A549 (cell line): ENCODE data around the gene DCN. TPM values are rescaled to one million over a fixed set of nuclear protein-coding genes. Genes with fewer than 3 reads are reported as not detected.

Experiments used
- ATAC-seq, 2 experiments: fragments of 200-7000 bp in 1 of 2; fragments of >200 bp in 1 of 2; cut with Nextera tagmentation in 1 of 2; cut with Tn5 transposase in 1 of 2; 3 replicates each; pipeline versions ENCODE4 v1.8.0 to v1.9.1; 2018 to 2020; ENCODE audit warnings: mild to moderate bottlenecking in 1 of 2, moderate library complexity in 1 of 2
- CTCF ChIA-PET: fragments of 300-600 bp; sonication (Branson Sonifier 250); formaldehyde crosslinking; extraction: SDS; loops from one replicate; lab custom pipeline; 2021; ENCODE audit warnings: antibody characterized with exemption, inconsistent platforms; lab: Yijun Ruan, JAX
- POLR2A ChIA-PET: fragments of 350-600 bp; formaldehyde crosslinking; extraction: SDS; loops from one replicate; lab custom pipeline; 2021; ENCODE audit warnings: antibody characterized with exemption, inconsistent platforms; lab: Yijun Ruan, JAX
- DNase-seq, 2 experiments: peaks; one replicate each; pipeline versions ENCODE4 v3.0.0 to v3.0.0-alpha.2; 2011 to 2016; ENCODE audit warnings: low read depth in 1 of 2, low spot score in 1 of 2
- FAIRE-seq: peaks from 2 replicates; lab custom pipeline; 2011; peaks lifted over from hg19 to GRCh38; lab: Jason Lieb, UNC
- H3K27ac ChIP-seq, 2 experiments: fragments of >200 bp; sonication (Bioruptor Twin); formaldehyde crosslinking; 3 replicates each; pipeline ENCODE4 v1.5.1; 2016 to 2017
- H3K4me1 ChIP-seq: fragments of >200 bp; sonication (Bioruptor Twin); formaldehyde crosslinking; 3 replicates; pipeline ENCODE4 v1.6.1; 2016
- H3K4me2 ChIP-seq: fragments of >200 bp; sonication (Bioruptor Twin); formaldehyde crosslinking; 3 replicates; pipeline ENCODE4 v1.6.1; 2016
- H3K4me3 ChIP-seq: fragments of >200 bp; sonication (Bioruptor Twin); formaldehyde crosslinking; 3 replicates; pipeline ENCODE4 v1.5.1; 2016
- H3K9me3 ChIP-seq: fragments of >200 bp; sonication (Bioruptor Twin); formaldehyde crosslinking; 3 replicates; pipeline ENCODE4 v1.6.1; 2016
- FOXS1 ChIP-seq: fragments of 250-450 bp; sonication (Bioruptor Pico); IDR thresholded peaks from 2 replicates; pipeline ENCODE4 v1.5.0; 2020; ENCODE audit warnings: mild to moderate bottlenecking, moderate library complexity
- KDM1A ChIP-seq: fragments of 200-600 bp; sonication (generic); IDR thresholded peaks from 2 replicates; pipeline ENCODE4 v1.6.1; 2016; ENCODE audit warnings: low read depth, mild to moderate bottlenecking
- MYC ChIP-seq: IDR thresholded peaks from 2 replicates; pipeline ENCODE4 v1.6.1; 2012; ENCODE audit warnings: mild to moderate bottlenecking, inconsistent platforms, low read length, improper control_type of control experiment, borderline replicate concordance
- POLR2A ChIP-seq: IDR thresholded peaks from 2 replicates; pipeline ENCODE4 v1.6.1; 2012; ENCODE audit warnings: mild to moderate bottlenecking, low read length
- RARB ChIP-seq: fragments of 250-450 bp; sonication (Bioruptor Pico); IDR thresholded peaks from 2 replicates; pipeline ENCODE4 v1.8.0; 2021; ENCODE audit warnings: mild to moderate bottlenecking, moderate library complexity
- SREBF2 ChIP-seq: fragments of 450-650 bp; IDR thresholded peaks from 2 replicates; pipeline ENCODE4 v1.6.1; 2014; ENCODE audit warnings: mild to moderate bottlenecking, moderate library complexity
- WGBS: methylation state at CpG from one replicate; pipeline ENCODE4 v1.1.6; 2017; ENCODE audit errors: missing lambda C conversion rate; 5-methylcytosine and 5-hydroxymethylcytosine counted together
- polyA plus RNA-seq, 4 experiments: library from polyadenylated mRNA; depleted of rRNA in 3 of 4; stranded (reverse); fragments of >200 nt; fragmentation: RNase III in 1 of 4; extraction: RNeasy Plus Mini Kit Qiagen cat#74134 plus additional on column Dnase treatment in 1 of 4; gene quantifications; 2 replicates in 3 of 4; 3 replicates in 1 of 4; pipeline ENCODE4 v1.2.3, GENCODE V29; 2011 to 2017
- small RNA-seq, 6 experiments: library from RNA; depleted of rRNA; stranded (forward); fragments of <200 nt; gene quantifications; one replicate each; pipeline ENCODE3, GENCODE V24; 2012

The DCN gene
- polyA plus RNA-seq, 2 of the 4 experiments (the other 2 are of a cell fraction): 1.0 TPM; not detected in 1

DNA sequence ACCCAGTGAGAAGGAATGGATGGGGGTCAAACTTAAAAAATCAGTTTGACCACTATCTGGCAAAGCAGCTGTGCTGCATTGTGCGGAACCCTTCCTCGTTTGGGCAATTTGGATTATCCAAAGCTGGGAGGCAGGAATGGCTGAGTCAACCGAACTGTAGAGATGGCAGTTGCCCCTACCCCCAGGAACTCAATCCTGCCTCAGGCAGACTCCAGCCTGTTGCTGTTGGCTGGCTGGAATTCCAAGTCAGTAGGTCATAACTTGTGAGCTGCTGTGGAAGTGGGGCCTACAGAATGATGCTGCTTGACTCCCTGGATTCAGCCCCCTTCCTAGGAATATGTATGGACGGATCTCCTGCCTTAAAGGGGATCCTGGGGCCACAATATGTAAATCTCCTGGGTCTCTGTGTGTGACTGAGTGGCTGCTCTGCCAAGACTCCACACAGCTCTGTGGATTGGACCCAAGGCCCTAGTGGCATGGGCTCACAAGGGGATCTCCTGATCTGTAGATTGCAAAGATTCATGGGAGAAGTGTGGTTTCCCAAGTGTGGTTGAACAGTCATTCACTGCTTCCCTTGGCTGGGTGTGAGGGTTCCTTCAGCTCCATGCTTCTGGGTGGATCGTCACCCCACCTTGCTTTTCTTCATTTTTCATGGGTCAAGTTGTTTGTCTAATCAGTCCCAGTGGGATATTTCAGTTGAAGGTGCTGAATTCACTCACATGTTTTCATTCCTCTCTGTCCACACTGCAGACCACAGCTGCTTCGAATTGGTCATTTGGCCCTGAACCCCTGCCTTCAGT lies 90.5 kb downstream of the DCN start:
- Histone ChIP-seq H3K4me2 (no peak overlapping the region), H3K9me3 (no peaks in the 10 kb centered on the region; the same call in 2 of the 3 replicates), H3K27ac (no peak overlapping the region), H3K4me1 (no peaks in the 10 kb centered on the region), H3K4me3 (no peak overlapping the region)
- TF ChIP-seq KDM1A (no peak), SREBF2 (no peak), POLR2A (no peak), MYC (no peak), FOXS1 (CRISPR knock-in tag) (no peak), RARB (no peak)
- DNase-seq (no peak), ATAC-seq (no peak), FAIRE-seq (no peak)
- POLR2A ChIA-PET: no interaction called here
- CTCF ChIA-PET: interaction anchor here (1.0 to 1.2 kb wide), 2 partner anchors 17 to 22 kb away, joined by 3 read pairs; no protein-coding TSS in a partner anchor
- 26% methylated on average over 6 of the region's 6 CpGs for WGBS

Small RNA genes within 50 kb of the gene (small RNA-seq; reads per million reads assigned to genes)
- gene AC007115.1: 0 reads per million in 6 experiments

Other genes with a start within 250 kb of the DCN start
- not detected in 2 replicates for gene CCER1, start 227.6 kb downstream of the DCN start, polyA plus RNA-seq (2011; rRNA removed)
- not detected in 3 replicates for gene CCER1, start 227.6 kb downstream of the DCN start, polyA plus RNA-seq (2017; fragmentation: RNase III; extraction: RNeasy Plus Mini Kit Qiagen cat#74134 plus additional on column Dnase treatment)
- not detected in 2 replicates for gene EPYC, start 177.8 kb downstream of the DCN start, polyA plus RNA-seq (2011; rRNA removed)
- gene EPYC, start 177.8 kb downstream of the DCN start, polyA plus RNA-seq (2017; fragmentation: RNase III; extraction: RNeasy Plus Mini Kit Qiagen cat#74134 plus additional on column Dnase treatment): not detected in 3 replicates
- gene KERA, start 124.8 kb downstream of the DCN start, polyA plus RNA-seq (2011; rRNA removed): not detected in 2 replicates
- gene KERA, start 124.8 kb downstream of the DCN start, polyA plus RNA-seq (2017; fragmentation: RNase III; extraction: RNeasy Plus Mini Kit Qiagen cat#74134 plus additional on column Dnase treatment): not detected in 3 replicates
- 1.9 and 2.4 TPM in 2 replicates for gene LUM, start 71.3 kb downstream of the DCN start, polyA plus RNA-seq (2011; rRNA removed)
- 0.58 to 1.2 TPM (median 0.84 TPM) in 3 replicates for gene LUM, start 71.3 kb downstream of the DCN start, polyA plus RNA-seq (2017; fragmentation: RNase III; extraction: RNeasy Plus Mini Kit Qiagen cat#74134 plus additional on column Dnase treatment)